ENCODE results near the gene UTP11. TPM values are rescaled to one million over a fixed set of nuclear protein-coding genes. Genes with fewer than 3 reads are reported as not detected.

The UTP11 gene
- total and polyA plus RNA-seq, 7 experiments from 2014 or later = 8.2 to 42.8 (median 16.8) TPM

DNA sequence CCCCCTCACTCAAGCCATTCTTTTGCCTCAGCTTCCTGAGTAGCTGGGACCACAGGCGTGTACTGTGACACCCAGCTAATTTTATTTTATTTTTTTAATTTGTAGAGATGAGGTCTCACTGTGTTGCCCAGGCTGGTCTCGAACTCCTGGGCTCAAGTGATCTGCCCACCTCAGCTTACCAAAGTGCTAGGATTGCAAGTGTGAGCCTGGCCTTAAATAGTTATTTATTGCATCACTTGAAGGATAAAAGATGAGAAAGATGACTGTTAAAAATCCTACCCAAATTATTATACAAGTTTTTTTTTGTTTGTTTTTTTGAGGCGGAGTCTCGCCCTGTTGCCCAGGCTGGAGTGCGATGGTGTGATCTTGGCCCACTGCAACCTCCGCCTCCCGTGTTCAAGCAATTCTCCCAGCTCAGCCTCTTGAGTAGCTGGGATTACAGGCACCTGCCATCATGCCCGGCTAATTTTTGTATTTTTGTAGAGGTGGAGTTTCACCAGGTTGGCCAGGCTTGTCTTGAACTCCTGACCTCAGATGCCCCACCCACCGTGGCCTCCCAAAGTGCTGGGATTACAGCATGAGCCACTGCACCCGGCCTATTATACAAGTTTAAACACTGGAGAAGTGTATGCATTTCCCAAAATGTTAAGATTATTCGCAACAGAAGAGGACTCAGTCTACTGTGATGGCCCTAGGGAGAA is 2.3 kb downstream of the UTP11 start:
- DNase-seq = no peak
- Mint-ChIP-seq H3K9me3 (no peaks in the 10 kb centered on the region), H3K27me3 (no peaks in the 10 kb centered on the region), H3K36me3 (peaks cover 7 to 21% (median 9%) of the 10 kb centered on the region in 5 donors), H3K4me1 (peaks cover 20 to 62% (median 40%) of the 10 kb centered on the region in 7 donors), H3K4me3 (peak overlapping the region in 1 of 10 donors; percentile 99), H3K27ac (peak overlapping the region in 1 of 9 donors; percentile 19)
- CTCF ChIA-PET = interaction anchor here (0.5 to 1.3 kb wide), 3 partner anchors 13 to 25 kb away, joined by 3 to 4 read pairs (median 4); no protein-coding TSS in a partner anchor
- Histone ChIP-seq H3K27me3 (ENCODE audit: control insufficient read depth in 2 of 2, insufficient read depth in 2 of 2, low read length in 2 of 2) (no peaks in the 10 kb centered on the region), H3K4me3 (ENCODE audit: low read length) (no peak overlapping the region), H3K36me3 (ENCODE audit: control insufficient read depth in 2 of 3, insufficient read depth in 3 of 3, low read length in 3 of 3) (peaks cover 7 to 29% (median 8%) of the 10 kb centered on the region in 3 experiments), H3K4me1 (ENCODE audit: control insufficient read depth in 2 of 2, insufficient read depth in 2 of 2, low read length in 2 of 2) (peaks cover 10 to 14% of the 10 kb centered on the region in 2 donors), H3K9me3 (ENCODE audit: control insufficient read depth in 2 of 3, low read length in 3 of 3) (no peaks in the 10 kb centered on the region), H3K27ac (ENCODE audit: low read depth, low read length) (no peak overlapping the region)
- intact Hi-C loops (cut with micrococcal nuclease) = loop anchor here in 1 of 2 donors (5.0 to 10.0 kb wide), 3 partner anchors 418 to 1870 kb away; partner anchors contain the start of genes GNL2, TRIT1 and ZC3H12A
- POLR2A ChIA-PET = interaction anchor here (0.6 to 0.8 kb wide), 2 partner anchors 15 to 26 kb away, joined by 3 to 4 read pairs; no protein-coding TSS in a partner anchor
- no peak for ATAC-seq

DNA sequence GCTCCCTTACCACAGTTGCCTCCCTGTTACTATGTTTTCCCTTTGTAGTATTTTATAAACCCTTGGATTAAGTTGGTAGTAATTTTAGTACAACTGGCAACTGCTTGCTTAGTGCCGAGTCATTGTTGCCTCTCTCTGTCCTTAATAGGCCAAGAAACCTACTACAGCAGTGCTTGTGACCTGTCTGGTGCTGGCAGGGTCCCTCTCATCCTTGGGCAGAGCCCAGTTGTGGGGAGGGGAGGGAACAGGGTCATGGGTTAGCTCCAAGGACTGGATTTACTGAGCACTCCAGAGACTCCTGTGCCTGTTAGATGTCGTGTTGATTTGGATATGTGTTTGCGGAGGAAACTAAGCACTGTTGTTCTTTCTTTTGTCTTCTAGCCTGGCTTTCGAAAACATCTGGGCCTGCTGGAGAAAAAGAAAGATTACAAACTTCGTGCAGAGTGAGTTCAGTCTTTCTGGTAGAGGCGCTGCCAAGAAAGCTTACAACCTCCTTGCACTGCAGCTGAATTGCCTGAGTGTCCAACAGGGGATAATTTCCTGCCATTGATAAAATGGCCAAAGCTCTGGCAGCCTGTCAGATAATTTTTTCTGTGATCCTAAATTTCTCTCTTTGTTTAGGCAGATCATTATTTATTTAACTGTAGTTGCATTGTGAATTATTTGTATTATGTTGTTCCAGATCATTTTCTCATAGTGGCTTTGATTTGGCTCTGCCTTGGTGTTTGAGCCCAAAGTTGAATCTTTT is 3.6 kb downstream of the UTP11 start:
- H3K4me1 ChIP-seq (ENCODE audit: control insufficient read depth in 2 of 2, insufficient read depth in 2 of 2, low read length in 2 of 2) = peaks cover 10 to 14% of the 10 kb centered on the region in 2 donors
- ATAC-seq (no peak), DNase-seq (no peak)
- peak overlapping the region in 4 of 9 donors; percentile 2 to 48 (median 32) for H3K27ac Mint-ChIP-seq
- CTCF ChIA-PET = interaction anchor here (0.8 to 1.4 kb wide), 2 partner anchors 23 to 27 kb away, joined by 3 to 4 read pairs; no protein-coding TSS in a partner anchor
- H3K4me1 Mint-ChIP-seq = peaks cover 20 to 53% (median 39%) of the 10 kb centered on the region in 7 donors
- H3K36me3 ChIP-seq (ENCODE audit: control insufficient read depth in 2 of 3, insufficient read depth in 3 of 3, low read length in 3 of 3) = peaks cover 7 to 40% (median 10%) of the 10 kb centered on the region in 3 experiments
- no peaks in the 10 kb centered on the region for H3K27me3 Mint-ChIP-seq
- intact Hi-C loops (cut with micrococcal nuclease) = loop anchor here in 1 of 2 donors (10.0 kb wide), 1 partner anchor 1869 kb away; the partner anchor contains the start of gene TRIT1
- H3K9me3 ChIP-seq (ENCODE audit: control insufficient read depth in 2 of 3, low read length in 3 of 3) = no peaks in the 10 kb centered on the region
- peaks cover 7 to 27% (median 9%) of the 10 kb centered on the region in 5 donors for H3K36me3 Mint-ChIP-seq
- H3K27me3 ChIP-seq (ENCODE audit: control insufficient read depth in 2 of 2, insufficient read depth in 2 of 2, low read length in 2 of 2) = no peaks in the 10 kb centered on the region
- no peak overlapping the region for H3K4me3 Mint-ChIP-seq
- no peaks in the 10 kb centered on the region for H3K9me3 Mint-ChIP-seq
- H3K4me3 ChIP-seq (ENCODE audit: low read length) = no peak overlapping the region
- POLR2A ChIA-PET = no interaction called here
- no peak overlapping the region for H3K27ac ChIP-seq (ENCODE audit: low read depth, low read length)

DNA sequence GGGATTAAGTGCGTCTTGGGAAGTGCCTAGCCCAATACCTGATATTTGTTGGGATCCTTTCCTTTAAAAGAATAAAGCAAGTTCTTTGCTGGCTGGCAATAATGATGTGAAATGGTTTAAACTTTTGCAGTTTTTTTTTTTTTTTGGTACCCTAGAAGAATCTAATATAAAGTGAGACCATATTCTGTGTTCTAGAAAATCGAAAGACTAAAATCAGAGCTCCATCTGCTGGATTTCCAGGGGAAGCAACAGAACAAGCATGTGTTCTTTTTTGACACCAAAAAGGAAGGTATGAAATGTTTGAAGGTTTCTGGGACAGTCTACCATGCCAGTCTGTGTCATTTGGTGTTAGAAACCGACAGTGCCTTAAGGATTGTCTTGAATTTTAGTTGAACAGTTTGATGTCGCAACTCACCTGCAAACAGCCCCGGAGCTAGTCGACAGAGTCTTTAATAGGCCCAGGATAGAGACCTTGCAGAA is 6.4 kb downstream of the UTP11 start:
- peaks cover 0 to 4% of the 10 kb centered on the region in 2 donors for H3K4me1 ChIP-seq (ENCODE audit: control insufficient read depth in 2 of 2, insufficient read depth in 2 of 2, low read length in 2 of 2)
- ChIA-PET CTCF (interaction anchor here (0.7 to 2.5 kb wide), 7 partner anchors 10 to 553 kb away, joined by 3 to 14 read pairs (median 3); no protein-coding TSS in a partner anchor), POLR2A (interaction anchor here (1.0 kb wide), 2 partner anchors 24 to 160 kb away, joined by 3 read pairs; no protein-coding TSS in a partner anchor)
- intact Hi-C loops (cut with micrococcal nuclease) = loop anchor here (1.0 to 10.0 kb wide), 4 partner anchors 24 to 1866 kb away; partner anchors contain the start of genes SF3A3 (in 2 of the 2) and TRIT1 (in 1 of the 2)
- DNase-seq (peak in 5 of 9 donors; percentile 17 to 49 (median 39)), ATAC-seq (peak; percentile 68)
- no peaks in the 10 kb centered on the region for H3K9me3 ChIP-seq (ENCODE audit: control insufficient read depth in 2 of 3, low read length in 3 of 3)
- H3K4me3 ChIP-seq (ENCODE audit: low read length) = no peak overlapping the region
- Mint-ChIP-seq H3K27ac (peak overlapping the region in 2 of 9 donors; percentile 18 to 48), H3K27me3 (no peaks in the 10 kb centered on the region), H3K36me3 (peaks cover 11 to 39% (median 17%) of the 10 kb centered on the region in 5 donors), H3K9me3 (no peaks in the 10 kb centered on the region), H3K4me3 (no peak overlapping the region), H3K4me1 (peaks cover 5 to 28% (median 16%) of the 10 kb centered on the region in 7 donors)
- H3K27me3 ChIP-seq (ENCODE audit: control insufficient read depth in 2 of 2, insufficient read depth in 2 of 2, low read length in 2 of 2) = no peaks in the 10 kb centered on the region
- peaks cover 11 to 66% (median 22%) of the 10 kb centered on the region in 3 experiments for H3K36me3 ChIP-seq (ENCODE audit: control insufficient read depth in 2 of 3, insufficient read depth in 3 of 3, low read length in 3 of 3)
- no peak overlapping the region for H3K27ac ChIP-seq (ENCODE audit: low read depth, low read length)

DNA sequence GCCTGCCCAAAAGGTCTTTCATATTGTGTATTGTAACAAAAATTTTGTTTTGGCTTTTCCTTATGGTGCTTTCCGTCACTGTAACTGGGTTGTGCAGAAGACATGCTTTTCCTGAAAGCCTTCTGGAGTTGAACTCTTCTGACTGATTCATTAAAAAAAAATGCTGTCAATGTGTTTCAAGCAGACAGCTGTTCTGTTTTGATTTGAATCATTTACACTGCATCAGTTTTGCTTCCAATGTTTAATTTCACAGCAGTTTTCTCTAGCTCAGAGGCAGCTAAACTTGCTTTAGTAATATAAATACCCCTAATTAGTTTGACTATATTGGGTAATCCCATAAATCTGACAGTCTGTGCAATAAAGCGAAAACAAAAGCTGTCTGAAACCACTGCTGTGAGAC is 7.9 kb downstream of the UTP11 start:
- H3K4me1 ChIP-seq (ENCODE audit: control insufficient read depth in 2 of 2, insufficient read depth in 2 of 2, low read length in 2 of 2) = no peaks in the 10 kb centered on the region
- peaks cover 20 to 77% (median 22%) of the 10 kb centered on the region in 3 experiments for H3K36me3 ChIP-seq (ENCODE audit: control insufficient read depth in 2 of 3, insufficient read depth in 3 of 3, low read length in 3 of 3)
- intact Hi-C loops (cut with micrococcal nuclease) = loop anchor here in 1 of 2 donors (10.0 kb wide), 1 partner anchor 564 kb away; no protein-coding TSS in a partner anchor
- Mint-ChIP-seq H3K27me3 (no peaks in the 10 kb centered on the region), H3K36me3 (peaks cover 11 to 49% (median 19%) of the 10 kb centered on the region in 5 donors), H3K27ac (no peak overlapping the region), H3K4me3 (no peak overlapping the region), H3K4me1 (peaks cover 0 to 17% (median 7%) of the 10 kb centered on the region in 7 donors), H3K9me3 (no peaks in the 10 kb centered on the region)
- H3K27me3 ChIP-seq (ENCODE audit: control insufficient read depth in 2 of 2, insufficient read depth in 2 of 2, low read length in 2 of 2) = no peaks in the 10 kb centered on the region
- no peak overlapping the region for H3K4me3 ChIP-seq (ENCODE audit: low read length)
- ATAC-seq = no peak
- no peak for DNase-seq
- no peak overlapping the region for H3K27ac ChIP-seq (ENCODE audit: low read depth, low read length)
- ChIA-PET POLR2A (interaction anchor here (0.6 kb wide), 1 partner anchor 1588 kb away, joined by 3 read pairs; no protein-coding TSS in a partner anchor), CTCF (interaction anchor here (2.5 kb wide), 1 partner anchor 29 kb away, joined by 14 read pairs; no protein-coding TSS in a partner anchor)
- H3K9me3 ChIP-seq (ENCODE audit: control insufficient read depth in 2 of 3, low read length in 3 of 3) = no peaks in the 10 kb centered on the region

DNA sequence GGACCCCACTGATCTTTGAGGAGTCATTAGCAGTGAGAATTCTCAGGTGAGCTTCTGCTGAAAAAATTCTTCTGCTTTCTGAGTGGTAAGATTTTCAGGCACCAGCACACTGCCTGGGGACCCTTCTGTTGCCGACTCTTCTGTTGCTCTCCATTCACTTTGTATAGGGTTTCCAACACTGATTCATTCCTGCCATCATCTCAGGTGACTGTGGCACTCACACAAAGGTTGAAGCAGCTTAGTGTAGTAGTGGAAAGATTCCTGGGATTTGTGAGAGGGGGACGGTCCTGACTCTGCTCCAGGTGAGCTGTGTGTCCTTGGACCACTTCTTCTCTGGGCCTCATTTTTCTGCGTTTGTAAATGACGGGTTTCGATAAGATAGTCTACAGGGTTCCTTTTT is 9.4 kb downstream of the UTP11 start:
- H3K27ac ChIP-seq (ENCODE audit: low read depth, low read length) = no peak overlapping the region
- H3K27ac Mint-ChIP-seq = no peak overlapping the region
- no peaks in the 10 kb centered on the region for H3K4me1 ChIP-seq (ENCODE audit: control insufficient read depth in 2 of 2, insufficient read depth in 2 of 2, low read length in 2 of 2)
- H3K36me3 ChIP-seq (ENCODE audit: control insufficient read depth in 2 of 3, insufficient read depth in 3 of 3, low read length in 3 of 3) = peaks cover 17 to 79% (median 22%) of the 10 kb centered on the region in 3 experiments
- intact Hi-C loops (cut with micrococcal nuclease) = loop anchor here in 1 of 2 donors (10.0 kb wide), 1 partner anchor 563 kb away; no protein-coding TSS in a partner anchor
- no peaks in the 10 kb centered on the region for H3K9me3 Mint-ChIP-seq
- H3K27me3 Mint-ChIP-seq = no peaks in the 10 kb centered on the region
- no peak overlapping the region for H3K4me3 ChIP-seq (ENCODE audit: low read length)
- no peak for DNase-seq
- POLR2A ChIA-PET = interaction anchor here (1.9 kb wide), 1 partner anchor 9 kb away, joined by 7 read pairs; the partner anchor contains the start of gene UTP11
- no peak for ATAC-seq
- CTCF ChIA-PET = interaction anchor here (1.0 to 1.3 kb wide), 2 partner anchors 86 to 813 kb away, joined by 3 read pairs; no protein-coding TSS in a partner anchor
- H3K4me3 Mint-ChIP-seq = no peak overlapping the region
- no peaks in the 10 kb centered on the region for H3K9me3 ChIP-seq (ENCODE audit: control insufficient read depth in 2 of 3, low read length in 3 of 3)
- H3K27me3 ChIP-seq (ENCODE audit: control insufficient read depth in 2 of 2, insufficient read depth in 2 of 2, low read length in 2 of 2) = no peaks in the 10 kb centered on the region
- H3K36me3 Mint-ChIP-seq = peaks cover 11 to 48% (median 23%) of the 10 kb centered on the region in 5 donors
- H3K4me1 Mint-ChIP-seq = peaks cover 0 to 14% (median 6%) of the 10 kb centered on the region in 7 donors
